HG03196 (cell line): ENCODE measurements around the gene KRT86.
"Not testable (repeated sequence)": the region's sequence is repeated elsewhere in the genome, so short reads cannot be mapped to it uniquely, and the experiment has no call there.

Experiments used
- ATAC-seq: cut with Tn5 transposase; IDR thresholded peaks from one replicate; pipeline ENCODE4 v1.9.1; 2021; ENCODE audit not compliant: unreplicated experiment

KRT86 gene

DNA sequence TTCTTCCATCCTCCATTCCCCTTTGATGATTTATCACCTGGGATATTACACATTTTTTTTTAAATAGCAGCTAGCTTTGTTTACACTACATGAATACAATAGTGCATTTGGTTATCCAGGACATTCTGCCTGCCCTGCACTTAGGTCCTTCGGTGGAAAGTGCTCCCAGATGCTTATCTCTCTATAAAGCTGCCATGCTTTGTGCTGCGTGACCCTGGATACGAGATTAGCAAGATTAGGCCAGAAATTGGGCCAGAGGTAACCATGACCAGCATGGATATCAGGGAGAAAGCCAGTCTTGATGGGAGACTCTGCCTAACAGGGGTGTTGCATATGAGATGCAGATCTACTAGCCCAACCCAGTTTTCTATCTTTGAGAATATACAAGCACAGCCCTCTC, 58.9 kb downstream of the KRT86 start:
- ATAC-seq = no peak

DNA sequence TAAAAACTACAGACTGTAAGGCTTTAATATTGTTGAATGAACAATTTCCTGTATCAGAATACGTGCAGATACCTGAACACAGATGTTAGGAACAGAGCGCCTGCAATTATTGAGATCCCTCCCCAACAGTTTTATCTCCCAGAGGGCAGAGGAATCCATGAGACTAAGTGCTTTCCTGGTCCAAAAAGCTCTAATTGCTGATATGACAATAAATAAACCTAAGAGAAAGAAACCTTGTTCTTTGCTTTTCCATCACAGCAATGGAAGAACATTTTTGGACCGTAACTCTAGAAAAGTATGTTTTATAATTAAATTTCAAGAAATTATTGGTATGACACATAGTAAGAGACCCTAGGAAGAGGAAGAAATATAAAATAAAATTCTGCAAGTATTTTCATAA, 59.7 kb downstream of the KRT86 start:
- no peak for ATAC-seq

DNA sequence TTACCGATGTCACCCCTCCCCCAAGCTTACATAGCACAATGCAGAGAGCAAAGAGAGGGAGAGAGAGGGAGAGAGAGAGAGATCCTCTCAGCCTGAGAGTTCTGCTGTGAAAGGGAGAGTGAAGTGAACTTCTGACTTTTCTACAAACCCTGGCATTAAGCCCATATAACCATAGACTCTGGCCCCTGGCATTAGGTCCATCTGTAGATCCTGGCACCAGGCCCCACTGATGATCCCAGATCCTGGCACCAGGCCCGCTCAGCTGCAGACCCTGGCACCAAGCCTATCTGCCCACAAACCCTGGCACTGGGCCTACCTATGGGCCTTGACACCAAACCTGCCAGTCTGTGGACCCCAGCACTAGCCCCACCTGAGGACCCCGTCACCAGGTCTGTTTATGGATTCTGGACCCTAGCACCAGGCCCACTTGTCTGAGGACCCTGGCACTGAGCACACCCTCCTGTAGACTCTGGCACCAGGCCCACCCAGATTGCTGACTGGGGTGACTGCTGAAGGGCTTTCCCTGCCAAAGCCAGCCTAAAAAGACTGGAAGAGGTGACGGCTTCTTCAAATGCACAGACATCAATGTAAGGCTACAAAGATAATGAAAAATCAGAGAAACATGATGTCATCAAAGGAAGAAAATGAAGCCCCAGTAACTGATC, 61.3 kb downstream of the KRT86 start:
- no peak for ATAC-seq

- ATAC-seq = no peak
These were observed 62.2 kb downstream of the KRT86 start for GRCh38 chr12:52336641-52337040.

DNA sequence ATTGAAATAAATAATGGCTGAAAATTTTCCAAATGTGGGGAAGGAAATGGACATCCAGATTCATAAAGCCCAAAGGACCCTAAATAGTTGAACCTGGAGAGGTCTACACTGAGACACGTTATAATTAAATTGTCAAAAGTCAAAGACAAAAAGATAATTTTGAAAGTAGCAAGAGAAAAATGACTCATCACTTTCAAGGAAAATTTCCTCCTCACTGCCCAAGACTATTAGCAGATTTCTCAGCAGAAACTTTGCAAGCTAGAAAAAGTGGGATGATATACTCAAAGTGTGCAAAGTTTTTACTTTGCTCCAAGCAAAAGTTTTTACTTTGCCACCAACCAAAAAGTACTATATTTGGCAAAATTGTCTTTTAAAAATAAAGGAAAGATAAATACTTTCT, 62.6 kb downstream of the KRT86 start:
- ATAC-seq = no peak

DNA sequence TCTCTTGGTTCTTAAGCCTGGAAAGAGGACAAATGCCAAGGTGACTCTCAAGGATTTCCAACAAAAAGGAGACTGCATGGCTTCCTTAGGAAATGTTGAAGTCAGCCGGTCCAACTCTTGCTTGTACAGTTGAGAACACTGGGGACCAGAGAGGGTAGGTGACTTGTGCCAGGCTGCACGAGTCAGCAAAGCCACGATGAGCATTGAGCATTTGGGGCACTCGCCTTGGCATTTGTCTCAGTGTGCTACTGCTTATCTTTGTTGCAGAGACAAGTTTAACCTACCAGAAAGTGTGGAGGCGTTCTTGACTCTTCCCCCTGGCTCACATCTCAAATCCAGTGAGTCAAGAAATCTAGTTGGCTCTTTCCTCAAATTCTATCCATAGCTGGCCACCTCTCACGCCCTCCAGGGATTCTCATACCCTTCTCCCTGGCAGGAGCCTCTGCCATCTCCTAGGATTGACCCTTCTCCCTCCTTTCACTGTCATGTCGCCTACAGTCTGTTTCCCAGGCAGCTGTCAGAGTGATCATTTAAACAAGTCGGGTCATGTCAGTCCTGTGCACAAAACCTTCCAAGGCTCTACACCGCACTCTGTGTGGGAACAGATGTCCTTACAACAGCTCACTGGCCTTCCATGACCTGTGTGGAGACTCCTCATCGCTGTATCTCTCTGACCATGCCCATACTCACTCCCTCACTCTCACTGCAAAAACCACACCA, 64.0 kb downstream of the KRT86 start:
- ATAC-seq = no peak

DNA sequence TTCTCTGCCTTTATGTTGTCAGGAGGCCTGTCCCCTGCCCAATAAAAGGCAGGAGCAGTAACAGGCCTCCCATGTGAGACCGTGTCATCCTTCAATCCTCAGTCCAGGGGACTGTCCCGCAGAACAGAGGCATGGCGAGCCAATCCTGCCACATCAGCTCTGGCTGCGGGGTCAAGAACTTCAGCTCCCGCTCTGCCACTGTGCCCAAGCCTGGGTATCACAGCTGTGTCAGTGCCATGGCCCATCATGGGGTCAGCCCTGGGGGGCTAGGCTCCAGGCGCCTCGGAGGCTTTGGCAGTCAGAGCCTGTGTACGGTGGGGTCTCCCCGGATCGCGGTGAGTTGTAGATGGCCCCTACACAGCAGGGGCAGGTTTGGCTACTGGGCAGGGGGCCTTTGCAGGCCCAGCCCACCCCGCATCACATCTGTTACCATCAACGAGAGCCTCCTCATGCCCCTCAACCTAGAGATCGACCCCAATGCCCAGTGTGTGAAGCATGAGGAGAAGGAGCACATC, 66.7 kb downstream of the KRT86 start:
- no peak for ATAC-seq

DNA sequence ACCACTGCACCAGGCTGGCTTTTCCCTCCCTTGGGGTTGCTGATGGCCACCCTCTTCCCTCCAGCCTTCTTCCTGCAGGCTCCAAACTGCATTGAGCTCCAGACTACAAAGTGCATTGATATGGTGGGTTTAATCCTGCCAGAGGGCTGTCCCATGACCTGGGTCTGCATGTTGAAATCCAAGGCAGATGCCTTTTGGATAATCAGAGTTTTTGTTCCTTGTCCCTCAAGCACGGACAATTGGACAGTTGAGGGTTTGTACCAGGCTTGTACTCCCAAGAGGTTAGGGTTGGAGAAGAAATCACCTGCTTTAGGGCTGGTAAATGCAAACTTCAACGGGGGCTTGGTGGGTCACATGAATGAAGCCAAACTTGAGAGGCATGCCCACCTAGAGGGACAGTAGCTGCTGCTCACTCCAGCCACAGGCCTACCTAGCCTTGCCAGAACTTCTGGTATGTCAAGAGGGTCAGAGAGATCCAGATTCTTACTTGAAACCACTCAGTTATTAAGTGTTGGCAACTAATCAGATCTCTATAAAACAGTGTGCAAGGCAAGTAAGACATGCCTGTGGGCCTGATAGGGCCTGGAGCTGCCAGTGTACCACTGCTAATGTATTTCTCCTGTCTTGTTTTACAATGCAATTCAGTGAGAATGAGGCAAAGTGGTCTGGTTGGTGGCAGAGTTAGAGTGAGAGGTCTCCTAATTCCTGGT, 68.5 kb downstream of the KRT86 start:
- no peak for ATAC-seq

DNA sequence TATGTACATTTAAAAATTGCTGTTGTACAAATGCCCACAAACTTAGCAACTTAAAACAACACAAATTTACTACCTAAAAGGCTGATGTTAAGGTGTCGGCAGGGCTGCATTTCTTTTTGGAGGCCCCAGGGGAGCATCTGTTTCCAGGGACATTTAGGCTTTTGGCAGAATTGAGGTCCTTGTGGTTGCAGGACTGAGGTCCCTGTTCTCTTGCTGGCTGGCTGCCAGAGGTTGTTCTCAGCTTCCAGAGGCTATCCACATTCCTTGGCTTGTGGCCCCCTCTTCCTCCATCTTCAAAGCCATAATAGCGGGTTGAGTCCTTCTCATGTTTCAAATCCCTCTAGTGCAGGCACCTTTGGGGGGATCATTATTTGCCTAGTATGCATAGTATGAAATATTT, 69.1 kb downstream of the KRT86 start:
- ATAC-seq = no peak

- no peak for ATAC-seq
These were observed 69.7 kb downstream of the KRT86 start for GRCh38 chr12:52344111-52344510.

- ATAC-seq = not testable (repeated sequence)
These were observed 70.6 kb downstream of the KRT86 start for GRCh38 chr12:52345041-52345440.

GRCh38 chr12:52346593-52346992, 72.1 kb downstream of the KRT86 start:
- ATAC-seq = no peak

- no peak for ATAC-seq
These were observed 72.6 kb downstream of the KRT86 start for GRCh38 chr12:52347016-52347415.

- ATAC-seq = no peak
These were observed 73.4 kb downstream of the KRT86 start for GRCh38 chr12:52347551-52348510.

DNA sequence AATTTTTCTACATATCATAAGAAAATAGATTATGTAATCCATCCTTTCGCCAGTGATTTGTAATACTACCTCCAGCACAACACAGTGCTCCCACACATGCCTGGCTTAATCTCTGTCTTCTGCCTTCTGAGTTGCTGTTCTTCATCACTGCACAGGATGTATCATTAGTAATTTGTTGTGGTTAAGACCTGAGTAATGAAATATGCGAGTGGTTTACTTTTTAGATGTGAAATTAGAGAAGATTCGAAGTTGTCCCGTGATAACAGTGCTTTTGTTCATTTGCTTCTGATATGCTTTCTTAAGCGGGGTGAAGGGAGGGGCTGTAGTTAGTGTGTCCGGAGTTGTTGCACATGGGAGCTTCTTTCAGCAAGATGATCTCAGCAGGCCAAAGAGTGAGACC, 74.8 kb downstream of the KRT86 start:
- ATAC-seq = no peak

DNA sequence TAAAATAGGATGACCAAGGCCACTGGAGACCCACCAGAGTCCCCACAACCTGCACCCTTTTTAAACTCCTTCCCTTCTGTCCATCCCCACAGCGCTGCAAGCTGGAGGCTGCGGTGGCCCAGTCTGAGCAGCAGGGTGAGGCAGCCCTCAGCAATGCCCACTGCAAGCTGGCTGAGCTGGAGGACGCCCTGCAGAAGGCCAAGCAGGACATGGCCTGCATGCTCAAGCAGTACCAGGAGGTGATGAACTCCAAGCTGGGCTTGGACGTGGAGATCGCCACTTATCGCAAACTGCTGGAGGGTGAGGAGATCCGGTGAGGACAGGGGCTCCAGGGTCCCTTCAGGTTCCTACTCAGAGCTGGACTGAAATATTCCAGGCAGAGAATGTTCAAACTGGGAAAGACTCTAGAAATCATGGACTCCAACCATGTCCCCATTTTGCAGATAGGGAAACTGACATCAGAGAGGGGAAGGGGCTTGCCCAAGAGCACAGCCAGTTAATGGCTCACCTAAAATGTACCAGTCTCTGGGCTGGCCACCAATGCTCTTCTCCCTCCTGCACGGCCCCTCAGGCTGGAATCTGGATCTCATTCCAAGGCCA, 75.7 kb downstream of the KRT86 start:
- ATAC-seq = no peak

GRCh38 chr12:52350786-52351185, 76.3 kb downstream of the KRT86 start:
- ATAC-seq = no peak

DNA sequence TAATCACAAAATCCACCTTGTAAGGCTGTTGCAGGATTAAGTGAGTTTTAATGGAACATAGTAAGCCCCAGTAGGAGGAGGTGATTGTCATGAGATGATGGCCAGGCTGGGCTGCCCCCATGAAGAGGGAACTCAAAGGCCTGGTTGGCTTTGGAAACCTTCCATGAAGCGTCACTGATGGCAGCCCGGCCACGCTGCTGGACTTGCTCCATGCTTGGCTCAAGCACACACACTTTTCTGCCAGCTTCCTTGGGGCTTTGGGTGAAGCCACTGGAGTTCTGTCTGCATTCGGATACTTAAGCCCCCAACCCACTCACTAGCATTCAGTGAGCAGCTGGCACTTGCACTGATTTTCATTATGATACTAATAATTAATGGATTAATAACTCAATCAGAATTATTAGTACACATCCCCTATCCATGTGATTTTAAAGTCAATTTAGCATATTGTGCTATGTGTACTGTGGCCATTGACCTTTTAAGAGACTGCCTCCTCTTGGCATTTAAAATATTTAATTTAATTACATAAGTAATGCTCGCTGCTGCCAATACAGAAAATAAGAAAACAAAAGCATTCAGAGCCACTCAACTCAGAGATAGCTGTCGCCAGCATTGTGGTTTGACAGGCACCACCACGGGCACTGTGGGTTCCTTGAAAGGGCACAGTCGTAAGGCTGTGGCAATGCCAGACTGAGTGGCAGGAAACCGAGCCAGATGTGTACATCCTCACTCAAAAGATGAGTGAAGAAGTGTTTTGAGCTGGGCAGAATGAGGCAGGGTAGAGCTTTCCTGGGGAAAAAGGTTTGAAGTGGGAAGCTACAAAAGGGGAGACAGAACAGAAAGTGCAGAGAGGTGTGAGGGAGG, 77.0 kb downstream of the KRT86 start:
- no peak for ATAC-seq

GRCh38 chr12:52352951-52353350, 78.5 kb downstream of the KRT86 start:
- no peak for ATAC-seq
